Type B pancreatic cell (in vitro differentiated cells): ENCODE data around the gene HCN2. TPM values are rescaled to one million over a fixed set of nuclear protein-coding genes. Genes with fewer than 3 reads are reported as not detected.

Experiments used
- DNase-seq: peaks from one replicate; pipeline ENCODE4 v3.0.0; 2021; ENCODE audit warnings: mixed read lengths; ENCODE audit not compliant: unreplicated experiment; ENCODE audit errors: extremely low spot score
- H3K27ac Mint-ChIP-seq: 2 replicates; pipeline ENCODE4 v1.8.0; 2021; ENCODE audit warnings: mild to moderate bottlenecking, mixed read lengths
- H3K27me3 Mint-ChIP-seq: 2 replicates; pipeline ENCODE4 v1.8.0; 2021; ENCODE audit warnings: mixed read lengths
- H3K36me3 Mint-ChIP-seq: 2 replicates; pipeline ENCODE4 v1.8.0; 2021; ENCODE audit warnings: mixed read lengths
- H3K4me1 Mint-ChIP-seq: one replicate; pipeline ENCODE4 v1.8.0; 2021; ENCODE audit warnings: mixed read lengths; ENCODE audit not compliant: unreplicated experiment
- H3K4me3 Mint-ChIP-seq: 2 replicates; pipeline ENCODE4 v1.8.0; 2021; ENCODE audit warnings: mild to moderate bottlenecking, mixed read lengths
- H3K9me3 Mint-ChIP-seq: 2 replicates; pipeline ENCODE4 v1.8.0; 2021; ENCODE audit warnings: mixed read lengths
- total RNA-seq: library from RNA; stranded (reverse); gene quantifications from 2 replicates; pipeline ENCODE4 v1.2.1, GENCODE V29; 2021; ENCODE audit warnings: low replicate concordance
- TF ChIP-seq, protein P1 (sequence below): fragments of 200-600 bp; sonication (generic); conservative IDR thresholded peaks from 2 replicates; pipeline ENCODE4 v1.5.0; 2021; ENCODE audit warnings: antibody characterized with exemption, mild to moderate bottlenecking

HCN2 gene
- total RNA-seq, 1 donor from 2014 or later = 1.4 TPM

DNA sequence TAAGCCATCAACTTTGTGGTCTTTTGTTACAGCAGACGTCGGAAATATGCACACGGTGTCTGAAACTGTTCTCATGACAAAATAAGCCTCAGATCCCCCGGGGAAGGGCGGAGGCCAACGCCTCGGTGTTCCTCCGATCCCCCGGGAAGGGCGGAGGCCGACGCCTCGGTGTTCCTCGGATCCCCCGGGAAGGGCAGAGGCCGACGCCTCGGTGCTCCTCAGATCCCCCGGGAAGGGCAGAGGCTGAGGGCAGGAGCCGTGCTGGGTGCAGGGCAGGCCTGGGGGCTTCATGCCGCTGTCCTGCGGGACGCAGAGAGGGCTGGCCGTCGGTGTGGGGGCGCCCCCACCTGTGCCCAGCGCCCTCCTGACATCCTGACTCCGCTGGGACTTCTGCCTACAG, 54.7 kb downstream of the HCN2 start:
- TF ChIP-seq, protein P1, sequence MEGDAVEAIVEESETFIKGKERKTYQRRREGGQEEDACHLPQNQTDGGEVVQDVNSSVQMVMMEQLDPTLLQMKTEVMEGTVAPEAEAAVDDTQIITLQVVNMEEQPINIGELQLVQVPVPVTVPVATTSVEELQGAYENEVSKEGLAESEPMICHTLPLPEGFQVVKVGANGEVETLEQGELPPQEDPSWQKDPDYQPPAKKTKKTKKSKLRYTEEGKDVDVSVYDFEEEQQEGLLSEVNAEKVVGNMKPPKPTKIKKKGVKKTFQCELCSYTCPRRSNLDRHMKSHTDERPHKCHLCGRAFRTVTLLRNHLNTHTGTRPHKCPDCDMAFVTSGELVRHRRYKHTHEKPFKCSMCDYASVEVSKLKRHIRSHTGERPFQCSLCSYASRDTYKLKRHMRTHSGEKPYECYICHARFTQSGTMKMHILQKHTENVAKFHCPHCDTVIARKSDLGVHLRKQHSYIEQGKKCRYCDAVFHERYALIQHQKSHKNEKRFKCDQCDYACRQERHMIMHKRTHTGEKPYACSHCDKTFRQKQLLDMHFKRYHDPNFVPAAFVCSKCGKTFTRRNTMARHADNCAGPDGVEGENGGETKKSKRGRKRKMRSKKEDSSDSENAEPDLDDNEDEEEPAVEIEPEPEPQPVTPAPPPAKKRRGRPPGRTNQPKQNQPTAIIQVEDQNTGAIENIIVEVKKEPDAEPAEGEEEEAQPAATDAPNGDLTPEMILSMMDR = no peak
- no peaks in the 10 kb centered on the region for H3K36me3 Mint-ChIP-seq
- H3K9me3 Mint-ChIP-seq = no peaks in the 10 kb centered on the region
- DNase-seq = no peak
- H3K4me1 Mint-ChIP-seq = peaks cover 1% of the 10 kb centered on the region
- peaks cover 1% of the 10 kb centered on the region for H3K27me3 Mint-ChIP-seq
- no peak overlapping the region for H3K4me3 Mint-ChIP-seq
- no peak overlapping the region for H3K27ac Mint-ChIP-seq

DNA sequence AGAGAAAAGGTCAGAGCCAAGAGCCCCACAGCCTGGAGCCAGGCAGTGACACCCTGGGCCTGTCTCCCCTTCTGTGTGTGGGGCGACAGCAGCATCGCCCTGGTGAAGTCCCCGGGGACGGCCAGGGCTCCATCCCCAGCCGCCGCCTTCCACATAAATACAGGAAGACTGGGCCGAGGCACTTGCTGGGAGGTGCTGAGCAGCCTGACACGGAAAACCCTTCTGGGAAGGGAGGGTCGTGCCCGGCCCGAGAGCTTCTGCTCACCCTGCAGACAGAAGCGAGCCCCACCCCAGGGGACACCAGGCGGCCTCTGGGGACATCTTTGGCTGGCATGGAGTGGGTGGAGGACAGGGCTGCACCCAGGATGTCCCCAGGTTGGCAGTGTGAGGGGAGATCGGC, 55.1 kb downstream of the HCN2 start:
- no peaks in the 10 kb centered on the region for H3K36me3 Mint-ChIP-seq
- TF ChIP-seq, protein P1 = no peak
- H3K4me1 Mint-ChIP-seq = no peaks in the 10 kb centered on the region
- no peaks in the 10 kb centered on the region for H3K9me3 Mint-ChIP-seq
- no peak overlapping the region for H3K4me3 Mint-ChIP-seq
- no peaks in the 10 kb centered on the region for H3K27me3 Mint-ChIP-seq
- DNase-seq = no peak
- H3K27ac Mint-ChIP-seq = no peak overlapping the region

DNA sequence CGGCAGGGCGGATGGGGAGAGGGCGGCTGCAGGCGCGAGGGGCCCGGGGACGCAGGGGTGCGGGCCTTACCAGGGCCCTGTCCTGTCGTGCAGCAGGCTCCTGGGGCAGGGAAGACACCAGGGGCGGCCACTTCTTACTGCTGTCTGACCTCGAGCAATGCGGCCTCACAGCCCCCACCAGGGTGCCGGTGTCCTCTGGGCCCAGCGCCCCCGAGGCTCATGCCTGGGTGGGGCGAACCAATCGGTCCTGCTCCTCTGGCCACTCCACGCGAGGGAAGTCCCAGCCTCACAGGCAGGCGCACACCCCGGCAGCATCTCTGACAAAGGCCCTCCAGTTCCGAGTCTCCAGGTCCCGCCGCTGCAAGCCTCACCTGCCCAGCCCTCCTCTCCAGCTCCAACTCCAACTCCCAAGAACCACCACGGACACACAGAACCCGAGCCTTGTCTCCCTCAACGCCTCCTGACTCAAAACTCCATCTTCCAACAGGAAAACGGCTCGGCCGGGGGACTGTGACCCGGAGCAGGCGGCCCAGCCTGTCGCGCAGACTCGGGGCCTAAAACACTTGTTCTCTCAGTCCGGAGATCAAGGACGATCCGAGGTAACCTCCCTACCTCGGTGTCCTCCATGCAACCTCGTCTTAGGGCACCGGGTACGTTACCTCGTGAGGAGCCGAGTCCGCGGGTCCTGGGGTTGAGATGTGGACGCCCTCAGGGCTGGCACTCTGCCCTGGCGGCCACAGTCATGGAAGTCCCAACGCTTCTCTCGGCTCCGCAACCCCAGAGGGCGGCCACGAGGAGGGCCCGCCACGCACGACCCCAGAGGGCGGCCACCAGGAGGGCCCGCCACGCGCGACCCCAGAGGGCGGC, 56.5 kb downstream of the HCN2 start:
- Mint-ChIP-seq H3K4me1 (no peaks in the 10 kb centered on the region), H3K27ac (no peak overlapping the region), H3K36me3 (no peaks in the 10 kb centered on the region), H3K27me3 (no peaks in the 10 kb centered on the region), H3K9me3 (no peaks in the 10 kb centered on the region), H3K4me3 (no peak overlapping the region)
- TF ChIP-seq, protein P1 = no peak
- no peak for DNase-seq

DNA sequence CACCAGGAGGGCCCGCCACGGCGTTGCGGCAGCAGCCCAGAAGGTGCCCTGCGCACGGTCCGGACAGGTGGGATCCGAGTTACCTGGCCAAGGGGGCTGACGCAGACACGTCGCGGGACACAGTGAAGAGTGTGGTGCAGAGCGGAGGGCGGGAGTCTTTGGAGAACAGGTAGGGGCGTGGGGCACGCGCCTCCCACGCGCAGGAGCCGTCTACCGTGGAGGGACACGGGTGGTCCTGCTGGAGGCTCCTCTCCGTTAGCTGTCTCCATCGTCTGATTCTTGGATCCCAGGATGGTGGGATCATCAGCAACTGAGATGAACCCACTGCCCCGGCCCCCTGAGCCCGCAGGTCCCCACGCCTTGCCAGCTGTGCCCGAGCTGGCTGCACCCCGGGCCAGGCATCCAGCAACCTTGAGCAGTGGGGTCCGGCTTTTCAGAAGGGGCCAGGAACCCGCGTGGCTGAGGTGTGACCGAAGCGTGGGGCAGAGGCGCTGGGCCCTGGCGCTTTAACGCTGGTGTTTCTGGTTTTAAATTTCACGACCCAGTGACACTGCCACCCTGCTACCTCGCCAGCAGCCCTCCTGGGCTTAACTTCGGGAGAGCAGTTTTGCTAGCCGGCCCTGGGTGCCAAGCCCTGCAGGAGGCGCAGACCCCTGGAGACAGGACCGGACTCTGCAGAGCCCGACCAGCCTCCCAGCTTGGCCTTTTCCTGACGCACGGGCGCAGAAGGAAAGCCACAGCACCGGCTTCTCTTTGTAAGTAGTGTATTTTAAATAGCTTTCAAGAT, 57.3 kb downstream of the HCN2 start:
- no peaks in the 10 kb centered on the region for H3K36me3 Mint-ChIP-seq
- H3K27me3 Mint-ChIP-seq = no peaks in the 10 kb centered on the region
- no peak overlapping the region for H3K4me3 Mint-ChIP-seq
- H3K9me3 Mint-ChIP-seq = no peaks in the 10 kb centered on the region
- TF ChIP-seq, protein P1 = no peak
- DNase-seq = no peak
- H3K4me1 Mint-ChIP-seq = no peaks in the 10 kb centered on the region
- no peak overlapping the region for H3K27ac Mint-ChIP-seq

DNA sequence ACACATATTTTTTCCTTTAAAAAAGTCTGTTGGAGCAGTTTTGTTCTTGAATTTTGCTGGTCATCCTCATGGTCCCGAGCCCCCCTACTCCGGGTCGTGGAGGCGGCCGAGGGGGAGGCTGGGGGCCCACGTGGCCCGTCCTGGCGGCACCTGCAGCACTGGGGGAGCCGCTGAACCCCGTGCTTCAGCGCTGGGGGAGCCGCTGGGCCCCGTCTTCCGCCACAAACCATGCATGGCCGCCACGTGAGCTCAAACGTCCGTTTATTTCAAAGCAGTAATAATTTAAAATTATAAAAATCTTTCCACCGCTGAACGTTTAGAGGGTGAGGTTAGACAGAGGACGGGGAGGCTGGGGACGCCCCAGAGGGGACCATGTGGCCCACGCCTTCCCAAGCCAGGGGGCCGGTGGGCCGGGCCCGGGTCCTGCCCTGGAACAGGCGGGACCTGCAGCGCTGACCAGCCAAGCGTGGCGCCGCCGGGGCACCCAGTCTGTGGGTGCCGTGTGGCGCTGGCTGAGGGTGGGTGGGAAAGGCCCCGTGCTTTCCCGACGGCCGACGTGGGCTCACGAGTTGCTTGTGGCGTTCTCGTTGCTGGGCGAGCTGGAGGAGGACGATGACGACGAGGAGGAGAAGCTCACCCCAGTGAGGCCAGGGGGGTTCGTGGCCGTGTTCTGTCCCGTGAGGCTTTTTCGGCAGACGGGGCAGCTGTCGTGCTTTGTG, 58.0 kb downstream of the HCN2 start:
- Mint-ChIP-seq H3K27me3 (no peaks in the 10 kb centered on the region), H3K4me1 (no peaks in the 10 kb centered on the region)

More for the DNA sequence above, 58.0 kb downstream of the HCN2 start:
- no peak for DNase-seq
- Mint-ChIP-seq H3K9me3 (no peaks in the 10 kb centered on the region), H3K4me3 (no peak overlapping the region), H3K36me3 (no peaks in the 10 kb centered on the region), H3K27ac (no peak overlapping the region)
- TF ChIP-seq, protein P1 = no peak
